Measurements from ENCODE around the gene USP14.

DNA sequence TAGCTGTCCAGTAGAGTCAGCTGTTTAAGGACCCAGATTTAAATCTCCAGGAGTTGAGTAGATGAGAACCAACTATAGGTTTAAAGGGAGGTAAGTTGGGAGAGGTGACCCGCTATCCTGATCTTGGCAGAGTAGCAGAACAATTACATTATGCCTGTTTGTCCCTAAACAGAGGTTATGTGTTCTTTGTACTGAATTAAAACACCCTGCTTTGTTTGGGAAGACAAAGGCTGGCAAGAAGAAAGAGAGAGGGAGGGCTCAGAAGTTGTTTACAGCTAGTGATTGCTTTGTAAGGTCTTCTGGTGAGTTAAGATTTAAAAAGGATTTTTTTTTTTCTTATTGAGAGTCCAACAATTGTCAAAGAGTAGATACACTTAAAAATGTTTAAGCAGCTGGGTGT, 37.3 kb downstream of the USP14 start:
- no peak for TF ChIP-seq POLR2A (IDR thresholded peaks at IDR 0.05)
- TF ChIP-seq, protein P1, sequence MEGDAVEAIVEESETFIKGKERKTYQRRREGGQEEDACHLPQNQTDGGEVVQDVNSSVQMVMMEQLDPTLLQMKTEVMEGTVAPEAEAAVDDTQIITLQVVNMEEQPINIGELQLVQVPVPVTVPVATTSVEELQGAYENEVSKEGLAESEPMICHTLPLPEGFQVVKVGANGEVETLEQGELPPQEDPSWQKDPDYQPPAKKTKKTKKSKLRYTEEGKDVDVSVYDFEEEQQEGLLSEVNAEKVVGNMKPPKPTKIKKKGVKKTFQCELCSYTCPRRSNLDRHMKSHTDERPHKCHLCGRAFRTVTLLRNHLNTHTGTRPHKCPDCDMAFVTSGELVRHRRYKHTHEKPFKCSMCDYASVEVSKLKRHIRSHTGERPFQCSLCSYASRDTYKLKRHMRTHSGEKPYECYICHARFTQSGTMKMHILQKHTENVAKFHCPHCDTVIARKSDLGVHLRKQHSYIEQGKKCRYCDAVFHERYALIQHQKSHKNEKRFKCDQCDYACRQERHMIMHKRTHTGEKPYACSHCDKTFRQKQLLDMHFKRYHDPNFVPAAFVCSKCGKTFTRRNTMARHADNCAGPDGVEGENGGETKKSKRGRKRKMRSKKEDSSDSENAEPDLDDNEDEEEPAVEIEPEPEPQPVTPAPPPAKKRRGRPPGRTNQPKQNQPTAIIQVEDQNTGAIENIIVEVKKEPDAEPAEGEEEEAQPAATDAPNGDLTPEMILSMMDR (IDR thresholded peaks at IDR 0.05) = no peak
- TF ChIP-seq EP300 (IDR thresholded peaks at IDR 0.05) = no peak

Data from tibial nerve (tissue), 4 donors.